ENCODE data around the gene AOPEP. TPM values are rescaled to one million over a fixed set of nuclear protein-coding genes. Genes with fewer than 3 reads are reported as not detected.

AOPEP gene
- total RNA-seq, 6 donors from 2014 or later, result 55.4 to 410 (median 111) TPM

DNA sequence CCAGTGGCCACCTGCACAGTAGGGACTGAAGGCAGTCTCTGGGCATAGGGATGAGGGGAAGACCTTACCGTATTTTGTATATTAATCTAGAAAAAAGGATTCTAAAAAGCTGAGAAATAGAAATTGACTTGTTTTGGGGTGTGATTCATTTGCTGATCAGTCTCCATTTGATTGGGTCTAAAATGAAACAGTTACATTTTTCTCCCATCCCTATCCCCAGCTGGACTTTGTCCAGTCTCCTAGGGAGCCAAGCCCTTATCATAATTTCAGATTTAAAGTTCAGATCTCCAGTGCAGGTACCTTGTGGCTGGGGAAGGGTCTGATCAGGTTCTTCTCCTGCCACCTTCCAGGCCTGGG lies 350.2 kb downstream of the AOPEP start:
- H3K4me1 ChIP-seq, result peaks cover 43 to 57% (median 48%) of the 10 kb centered on the region in 4 donors
- no peaks in the 10 kb centered on the region for H3K9me3 ChIP-seq
- ATAC-seq (ENCODE audit: low FRiP score in 2 of 2) (no peak), DNase-seq (no peak)
- H3K4me3 ChIP-seq, result no peak overlapping the region
- H3K27ac ChIP-seq, result peak overlapping the region; percentile 54 to 67 (median 60)
- TF ChIP-seq EP300 (IDR thresholded peaks at IDR 0.05) (no peak), POLR2AphosphoS5 (IDR thresholded peaks at IDR 0.05) (no peak), POLR2A (IDR thresholded peaks at IDR 0.05) (no peak)
- TF ChIP-seq, protein P1, sequence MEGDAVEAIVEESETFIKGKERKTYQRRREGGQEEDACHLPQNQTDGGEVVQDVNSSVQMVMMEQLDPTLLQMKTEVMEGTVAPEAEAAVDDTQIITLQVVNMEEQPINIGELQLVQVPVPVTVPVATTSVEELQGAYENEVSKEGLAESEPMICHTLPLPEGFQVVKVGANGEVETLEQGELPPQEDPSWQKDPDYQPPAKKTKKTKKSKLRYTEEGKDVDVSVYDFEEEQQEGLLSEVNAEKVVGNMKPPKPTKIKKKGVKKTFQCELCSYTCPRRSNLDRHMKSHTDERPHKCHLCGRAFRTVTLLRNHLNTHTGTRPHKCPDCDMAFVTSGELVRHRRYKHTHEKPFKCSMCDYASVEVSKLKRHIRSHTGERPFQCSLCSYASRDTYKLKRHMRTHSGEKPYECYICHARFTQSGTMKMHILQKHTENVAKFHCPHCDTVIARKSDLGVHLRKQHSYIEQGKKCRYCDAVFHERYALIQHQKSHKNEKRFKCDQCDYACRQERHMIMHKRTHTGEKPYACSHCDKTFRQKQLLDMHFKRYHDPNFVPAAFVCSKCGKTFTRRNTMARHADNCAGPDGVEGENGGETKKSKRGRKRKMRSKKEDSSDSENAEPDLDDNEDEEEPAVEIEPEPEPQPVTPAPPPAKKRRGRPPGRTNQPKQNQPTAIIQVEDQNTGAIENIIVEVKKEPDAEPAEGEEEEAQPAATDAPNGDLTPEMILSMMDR (IDR thresholded peaks at IDR 0.05), result no peak
- H3K27me3 ChIP-seq, result no peaks in the 10 kb centered on the region
- peaks cover 0 to 24% (median 13%) of the 10 kb centered on the region in 4 donors for H3K36me3 ChIP-seq
- WGBS, 2 donors, result 82 to 90% methylated on average over 1 of the region's 1 CpG

DNA sequence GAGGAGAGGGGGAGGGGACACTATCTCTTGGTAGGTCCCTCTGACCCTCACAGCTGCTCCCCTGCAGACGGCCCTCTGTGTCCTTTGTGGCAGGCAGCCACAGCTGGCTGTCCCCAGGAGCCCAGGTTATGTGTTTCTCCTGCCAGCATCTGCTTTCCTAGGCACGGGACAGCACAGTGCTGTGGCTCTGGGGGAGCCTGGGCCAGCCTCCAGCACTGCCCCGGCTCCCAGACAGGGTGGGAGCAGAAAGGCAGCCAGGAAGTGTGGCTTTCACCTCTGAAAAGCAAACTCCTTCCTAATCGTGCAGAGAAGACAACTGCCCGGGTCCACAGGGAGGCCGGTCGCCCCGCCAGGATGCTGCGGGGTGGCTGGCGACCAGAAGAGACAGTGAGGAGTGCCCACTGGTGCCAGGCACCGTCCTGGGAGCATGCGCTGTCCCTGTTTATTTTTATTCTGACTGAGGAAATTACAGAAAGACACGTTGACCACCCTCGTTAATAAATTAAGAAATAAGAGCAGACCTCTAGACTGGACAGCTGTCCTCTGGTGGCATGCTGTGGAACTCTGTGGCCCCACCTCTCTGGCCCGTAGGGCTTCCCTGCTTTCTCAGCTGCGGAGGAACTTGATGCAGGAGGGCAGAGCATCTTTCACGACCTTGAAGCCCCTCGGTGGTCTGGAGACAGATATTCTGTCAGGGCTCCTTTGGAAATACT lies 350.7 kb downstream of the AOPEP start:
- Histone ChIP-seq H3K4me1 (peaks cover 38 to 54% (median 46%) of the 10 kb centered on the region in 4 donors), H3K27ac (peak overlapping the region; percentile 54 to 67 (median 60))
- ATAC-seq (ENCODE audit: low FRiP score in 2 of 2), result peak in 1 of 2 donors; percentile 8

DNA sequence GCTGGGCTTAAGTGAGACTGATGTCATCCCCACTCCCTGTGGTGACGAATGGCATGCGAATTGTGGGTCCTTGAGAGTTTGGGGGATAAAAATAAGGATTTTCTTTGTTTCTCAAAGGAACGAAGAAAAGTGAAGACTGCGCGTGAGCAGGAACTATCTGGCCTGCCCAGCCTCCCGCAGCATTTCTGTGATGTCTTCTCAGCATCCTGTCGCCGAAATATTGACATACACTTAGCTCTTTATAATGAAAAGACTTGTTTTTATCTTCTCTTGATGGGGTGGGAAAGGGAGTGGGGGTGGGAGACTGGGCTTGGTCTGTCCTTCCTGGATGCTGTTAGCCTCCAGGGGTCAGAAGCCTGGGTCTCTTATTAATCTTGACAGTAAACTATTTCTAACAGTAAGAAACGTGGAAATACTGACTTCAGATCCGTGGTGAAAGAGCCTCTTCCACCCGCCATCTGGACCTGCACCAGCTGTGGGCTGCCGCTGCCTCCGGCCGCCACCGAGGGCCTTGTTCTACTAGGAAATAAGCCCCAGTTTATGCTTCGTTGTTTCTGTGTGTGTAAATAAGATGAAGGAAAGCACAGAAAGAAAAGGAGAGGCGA lies 351.4 kb downstream of the AOPEP start:
- no peak overlapping the region for H3K4me3 ChIP-seq
- no peak for TF ChIP-seq POLR2A (IDR thresholded peaks at IDR 0.05)
- no peak for TF ChIP-seq EP300 (IDR thresholded peaks at IDR 0.05)
- TF ChIP-seq, protein P1 (IDR thresholded peaks at IDR 0.05), result no peak
- peak overlapping the region; percentile 54 to 67 (median 60) for H3K27ac ChIP-seq
- peaks cover 37 to 48% (median 42%) of the 10 kb centered on the region in 4 donors for H3K4me1 ChIP-seq
- DNase-seq (peak; percentile 26 to 84), ATAC-seq (ENCODE audit: low FRiP score in 2 of 2) (no peak)
- 62 to 76% methylated on average over 17 of the region's 17 CpGs for WGBS, 2 donors
- no peaks in the 10 kb centered on the region for H3K27me3 ChIP-seq
- H3K9me3 ChIP-seq, result no peaks in the 10 kb centered on the region
- peaks cover 8 to 34% (median 23%) of the 10 kb centered on the region in 4 donors for H3K36me3 ChIP-seq

More for the DNA sequence above, 350.7 kb downstream of the AOPEP start:
- WGBS, 2 donors, result 69 to 72% methylated on average over 11 to 18 of the region's 18 CpGs
- peak in 1 of 2 donors; percentile 18 for DNase-seq
- peaks cover 5 to 28% (median 18%) of the 10 kb centered on the region in 4 donors for H3K36me3 ChIP-seq
- no peaks in the 10 kb centered on the region for H3K27me3 ChIP-seq
- H3K4me3 ChIP-seq, result no peak overlapping the region
- H3K9me3 ChIP-seq, result no peaks in the 10 kb centered on the region
- TF ChIP-seq EP300 (IDR thresholded peaks at IDR 0.05) (no peak), POLR2AphosphoS5 (IDR thresholded peaks at IDR 0.05) (no peak)
- TF ChIP-seq, protein P1 (IDR thresholded peaks at IDR 0.05), result peak in 1 of 6 experiments; percentile 9

DNA sequence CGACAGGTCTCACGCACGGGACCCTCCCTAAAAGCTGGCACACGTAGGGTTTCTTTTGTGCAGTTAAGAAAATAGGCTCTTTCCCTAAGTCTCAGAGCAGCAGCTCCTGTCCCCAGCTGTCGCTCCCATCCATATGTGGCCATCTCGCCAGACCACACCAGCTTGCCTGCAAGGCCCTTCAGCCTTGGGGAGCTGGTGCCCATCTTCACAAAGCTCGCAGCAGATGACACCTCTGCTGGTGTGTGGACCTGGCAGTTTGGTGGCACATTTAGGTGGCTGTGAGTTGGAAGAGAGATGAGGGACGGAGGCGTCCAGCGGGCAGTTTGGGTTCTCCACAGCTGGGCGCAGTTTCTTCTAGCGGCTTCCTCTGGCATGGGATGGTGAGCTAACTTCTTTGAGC lies 352.0 kb downstream of the AOPEP start:
- WGBS, 2 donors, result 78 to 85% methylated on average over 12 of the region's 12 CpGs
- TF ChIP-seq POLR2AphosphoS5 (IDR thresholded peaks at IDR 0.05) (no peak), EP300 (IDR thresholded peaks at IDR 0.05) (no peak), POLR2A (IDR thresholded peaks at IDR 0.05) (no peak)
- TF ChIP-seq, protein P1 (IDR thresholded peaks at IDR 0.05), result no peak

More for the DNA sequence above, 352.0 kb downstream of the AOPEP start:
- Histone ChIP-seq H3K27me3 (no peaks in the 10 kb centered on the region), H3K36me3 (peaks cover 8 to 41% (median 28%) of the 10 kb centered on the region in 4 donors), H3K27ac (peak overlapping the region; percentile 34 to 63 (median 56)), H3K9me3 (no peaks in the 10 kb centered on the region), H3K4me1 (peaks cover 37 to 44% (median 40%) of the 10 kb centered on the region in 4 donors), H3K4me3 (no peak overlapping the region)
- no peak for ATAC-seq (ENCODE audit: low FRiP score in 2 of 2)
- peak in 1 of 2 donors; percentile 22 for DNase-seq

Measured in upper lobe of left lung (tissue), 6 donors.